A673 (cell line): Measurements from ENCODE around the gene DCUN1D3.

Experiments
- EZH2 ChIP-seq: fragments of 200-600 bp; sonication (generic); IDR thresholded peaks from 2 replicates; pipeline ENCODE4 v1.6.1; 2017; ENCODE audit warnings: borderline replicate concordance, low read depth, mild to moderate bottlenecking, mixed read lengths, antibody characterized with exemption, low read length; ENCODE audit not compliant: poor library complexity, severe bottlenecking
- TF ChIP-seq, protein P1 (sequence below): fragments of 300-800, 200-600 bp; sonication (generic); conservative IDR thresholded peaks from 2 replicates; pipeline ENCODE4 v1.5.1; 2017; ENCODE audit warnings: low read depth, mild to moderate bottlenecking, antibody characterized with exemption, low read length, moderate library complexity, mixed read lengths

GRCh38 chr16:20937736-20938135 lies 37.6 kb upstream of the DCUN1D3 start:
- TF ChIP-seq, protein P1, sequence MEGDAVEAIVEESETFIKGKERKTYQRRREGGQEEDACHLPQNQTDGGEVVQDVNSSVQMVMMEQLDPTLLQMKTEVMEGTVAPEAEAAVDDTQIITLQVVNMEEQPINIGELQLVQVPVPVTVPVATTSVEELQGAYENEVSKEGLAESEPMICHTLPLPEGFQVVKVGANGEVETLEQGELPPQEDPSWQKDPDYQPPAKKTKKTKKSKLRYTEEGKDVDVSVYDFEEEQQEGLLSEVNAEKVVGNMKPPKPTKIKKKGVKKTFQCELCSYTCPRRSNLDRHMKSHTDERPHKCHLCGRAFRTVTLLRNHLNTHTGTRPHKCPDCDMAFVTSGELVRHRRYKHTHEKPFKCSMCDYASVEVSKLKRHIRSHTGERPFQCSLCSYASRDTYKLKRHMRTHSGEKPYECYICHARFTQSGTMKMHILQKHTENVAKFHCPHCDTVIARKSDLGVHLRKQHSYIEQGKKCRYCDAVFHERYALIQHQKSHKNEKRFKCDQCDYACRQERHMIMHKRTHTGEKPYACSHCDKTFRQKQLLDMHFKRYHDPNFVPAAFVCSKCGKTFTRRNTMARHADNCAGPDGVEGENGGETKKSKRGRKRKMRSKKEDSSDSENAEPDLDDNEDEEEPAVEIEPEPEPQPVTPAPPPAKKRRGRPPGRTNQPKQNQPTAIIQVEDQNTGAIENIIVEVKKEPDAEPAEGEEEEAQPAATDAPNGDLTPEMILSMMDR = no peak
- TF ChIP-seq EZH2 = no peak
